SK-N-SH (cell line): Measurements from ENCODE around the gene SLC12A6. TPM values are rescaled to one million over a fixed set of nuclear protein-coding genes. Genes with fewer than 3 reads are reported as not detected.

Experiments
- CTCF ChIA-PET: fragments of 300-600, 350-600 bp; formaldehyde crosslinking; extraction: SDS; loops from one replicate; lab custom pipeline; 2021; lab: Yijun Ruan, JAX
- POLR2A ChIA-PET: fragments of 350-600 bp; sonication (Branson Sonifier 250); formaldehyde crosslinking; extraction: SDS; loops from one replicate; lab custom pipeline; 2020; ENCODE audit warnings: antibody characterized with exemption, inconsistent platforms; lab: Yijun Ruan, JAX
- DNase-seq: peaks from one replicate; pipeline ENCODE4 v3.0.0; 2012
- H2AFZ ChIP-seq: fragments of 200-600 bp; sonication (generic); 2 replicates; pipeline ENCODE4 v1.8.1; 2016; ENCODE audit warnings: antibody characterized with exemption, mild to moderate bottlenecking, low read depth
- H3F3A ChIP-seq: fragments of 200-600 bp; sonication (generic); replicated peaks from 2 replicates; pipeline ENCODE3; 2016; ENCODE audit warnings: antibody characterized with exemption, mild to moderate bottlenecking; ENCODE audit not compliant: insufficient read depth
- H3K27ac ChIP-seq, 2 experiments: fragments of 200-500 bp in 1 of 2; fragments of 200-600 bp in 1 of 2; sonication (Bioruptor generic) in 1 of 2; sonication (generic), shearing (Covaris generic) in 1 of 2; 2 replicates each; pipeline versions ENCODE4 v1.5.1 to v1.6.1; 2014 to 2016; ENCODE audit warnings: low read depth in 2 of 2, inconsistent platforms in 1 of 2, low read length in 1 of 2, mild to moderate bottlenecking in 1 of 2, mixed read lengths in 1 of 2
- H3K27me3 ChIP-seq: fragments of 200-600 bp; sonication (generic), shearing (Covaris generic); 2 replicates; pipeline ENCODE4 v1.6.1; 2016; ENCODE audit warnings: mixed run types; ENCODE audit not compliant: insufficient read depth
- H3K36me3 ChIP-seq, 2 experiments: fragments of 200-500 bp in 1 of 2; fragments of 200-600 bp in 1 of 2; sonication (Bioruptor generic) in 1 of 2; sonication (generic) in 1 of 2; replicated peaks in 1 of 2; 2 replicates each; pipeline versions ENCODE3 to v1.5.1; 2014 to 2016; ENCODE audit warnings: low read length in 1 of 2, mild to moderate bottlenecking in 1 of 2; ENCODE audit not compliant: insufficient read depth in 2 of 2, control insufficient read depth in 1 of 2
- H3K4me1 ChIP-seq, 2 experiments: fragments of 200-500 bp in 1 of 2; fragments of 200-600 bp in 1 of 2; sonication (Bioruptor generic) in 1 of 2; sonication (generic), shearing (Covaris generic) in 1 of 2; 2 replicates each; pipeline versions ENCODE4 v1.5.1 to v1.6.1; 2014 to 2016; ENCODE audit warnings: low read depth in 1 of 2, low read length in 1 of 2, mixed run types in 1 of 2; ENCODE audit not compliant: insufficient read depth in 2 of 2, control insufficient read depth in 1 of 2
- H3K4me2 ChIP-seq: fragments of 200-600 bp; sonication (generic), shearing (Covaris generic); 2 replicates; pipeline ENCODE4 v1.6.1; 2017; ENCODE audit warnings: mixed run types
- H3K4me3 ChIP-seq, 2 experiments: fragments of 200-500 bp in 1 of 2; fragments of 200-600 bp in 1 of 2; sonication (Bioruptor generic) in 1 of 2; sonication (generic), shearing (Covaris generic) in 1 of 2; 2 replicates each; pipeline versions ENCODE4 v1.5.1 to v1.8.1; 2014 to 2016; ENCODE audit warnings: low read depth in 2 of 2, inconsistent platforms in 1 of 2, low read length in 1 of 2, mild to moderate bottlenecking in 1 of 2, mixed read lengths in 1 of 2, moderate library complexity in 1 of 2
- H3K79me2 ChIP-seq: fragments of 200-600 bp; sonication (generic); 2 replicates; pipeline ENCODE4 v1.8.1; 2017; ENCODE audit warnings: mild to moderate bottlenecking; ENCODE audit not compliant: insufficient read depth
- H3K9ac ChIP-seq: fragments of 200-600 bp; sonication (generic); 2 replicates; pipeline ENCODE4 v1.6.1; 2017; ENCODE audit warnings: mixed run types
- H3K9me2 ChIP-seq: fragments of 200-600 bp; sonication (generic); 2 replicates; pipeline ENCODE4 v1.6.1; 2017; ENCODE audit warnings: mixed run types
- H3K9me3 ChIP-seq: fragments of 200-600 bp; sonication (generic); 2 replicates; pipeline ENCODE4 v1.6.1; 2017; ENCODE audit warnings: mixed run types, mild to moderate bottlenecking, moderate library complexity
- H4K20me1 ChIP-seq: fragments of 200-600 bp; sonication (generic); 2 replicates; pipeline ENCODE4 v1.6.1; 2017; ENCODE audit warnings: mild to moderate bottlenecking, mixed run types; ENCODE audit not compliant: insufficient read depth
- CHD2 ChIP-seq: fragments of 150-350 bp; IDR thresholded peaks from 2 replicates; pipeline ENCODE4 v1.6.1; 2018; ENCODE audit warnings: low read length; ENCODE audit not compliant: partially characterized antibody
- CTCF ChIP-seq: fragments of 200-600 bp; sonication (generic); IDR thresholded peaks from 2 replicates; pipeline ENCODE4 v1.6.1; 2017; ENCODE audit warnings: antibody characterized with exemption, mild to moderate bottlenecking, moderate library complexity
- EP300 ChIP-seq, 2 experiments: IDR thresholded peaks; 2 replicates each; pipeline versions ENCODE4 v1.4.0 to v1.6.1; 2012; ENCODE audit warnings: borderline replicate concordance in 1 of 2, low read depth in 1 of 2, low read length in 1 of 2
- JUND ChIP-seq: IDR thresholded peaks from 2 replicates; pipeline ENCODE4 v1.4.0; 2012
- MAX ChIP-seq: IDR thresholded peaks from 2 replicates; pipeline ENCODE4 v1.4.0; 2012; ENCODE audit warnings: low read depth
- MEF2A ChIP-seq: IDR thresholded peaks from 2 replicates; pipeline ENCODE4 v1.4.0; 2012; ENCODE audit warnings: low read depth, borderline replicate concordance
- REST ChIP-seq: IDR thresholded peaks from 2 replicates; pipeline ENCODE4 v1.6.1; 2012; ENCODE audit warnings: mild to moderate bottlenecking, low read depth, low read length, moderate library complexity
- RFX5 ChIP-seq: IDR thresholded peaks from 2 replicates; pipeline ENCODE4 v1.6.1; 2012; ENCODE audit warnings: mild to moderate bottlenecking, improper control_type of control experiment, low read length
- RXRA ChIP-seq: IDR thresholded peaks from 2 replicates; pipeline ENCODE4 v1.4.0; 2012; ENCODE audit warnings: low read depth, mild to moderate bottlenecking, borderline replicate concordance
- USF1 ChIP-seq: IDR thresholded peaks from 2 replicates; pipeline ENCODE4 v1.4.0; 2012; ENCODE audit warnings: low read depth, borderline replicate concordance
- YY1 ChIP-seq: IDR thresholded peaks from 2 replicates; pipeline ENCODE4 v1.4.0; 2012; ENCODE audit warnings: low read depth, mild to moderate bottlenecking
- WGBS: methylation state at CpG from one replicate; pipeline ENCODE4 v1.1.6; 2017; ENCODE audit warnings: low lambda C conversion rate; 5-methylcytosine and 5-hydroxymethylcytosine counted together
- polyA plus RNA-seq, 3 experiments: library from polyadenylated mRNA; depleted of rRNA; stranded (reverse); fragments of >200 nt; gene quantifications; 2 replicates each; pipeline ENCODE4 v1.2.3, GENCODE V29; 2012
- TF ChIP-seq, protein P1 (sequence below): fragments of 150-350 bp; IDR thresholded peaks from 2 replicates; pipeline ENCODE4 v1.6.1; 2016; ENCODE audit warnings: mild to moderate bottlenecking, low read depth, low read length

The SLC12A6 gene
- polyA plus RNA-seq, 1 of the 3 experiments (the other 2 are of a cell fraction) = 7.7 TPM

DNA sequence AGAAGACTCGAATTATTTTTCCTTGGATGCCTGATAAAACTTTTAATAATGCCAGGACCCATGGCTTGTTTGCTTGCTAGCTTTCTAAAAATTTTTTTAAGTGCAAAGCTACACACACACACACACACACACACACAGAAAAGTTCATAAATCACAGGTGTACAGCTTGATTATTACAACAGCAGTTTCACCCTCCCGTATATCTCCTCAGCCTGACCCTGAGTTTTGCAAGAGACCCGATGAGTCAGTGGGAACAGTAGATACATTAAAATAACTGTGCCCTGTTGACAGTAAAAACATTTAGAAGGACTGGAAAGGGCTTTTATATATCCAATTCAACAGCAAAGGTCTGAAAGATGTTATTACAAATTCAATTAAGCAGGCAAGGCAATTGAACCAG lies 66.1 kb downstream of the SLC12A6 start:
- ChIA-PET CTCF (no interaction called here), POLR2A (no interaction called here)
- Histone ChIP-seq H3K9me3 (no peaks in the 10 kb centered on the region), H3K9ac (no peak overlapping the region), H4K20me1 (no peaks in the 10 kb centered on the region), H3K4me3 (no peak overlapping the region), H3F3A (peaks cover 12% of the 10 kb centered on the region), H3K79me2 (peaks cover 4% of the 10 kb centered on the region; the same call in 1 of the 2 replicates), H3K9me2 (no peaks in the 10 kb centered on the region), H3K36me3 (peaks cover 0 to 9% of the 10 kb centered on the region in 2 experiments), H3K4me1 (no peaks in the 10 kb centered on the region), H3K27me3 (no peaks in the 10 kb centered on the region), H2AFZ (no peak overlapping the region), H3K4me2 (no peak overlapping the region), H3K27ac (no peak overlapping the region)
- TF ChIP-seq MAX (no peak), YY1 (no peak), RFX5 (no peak), MEF2A (no peak), JUND (no peak), USF1 (no peak), EP300 (IDR thresholded peaks at IDR 0.05; ENCODE audit: borderline replicate concordance in 1 of 2, low read depth in 1 of 2, low read length in 1 of 2) (no peak), CHD2 (no peak), RXRA (no peak), CTCF (no peak), REST (no peak)
- TF ChIP-seq, protein P1, sequence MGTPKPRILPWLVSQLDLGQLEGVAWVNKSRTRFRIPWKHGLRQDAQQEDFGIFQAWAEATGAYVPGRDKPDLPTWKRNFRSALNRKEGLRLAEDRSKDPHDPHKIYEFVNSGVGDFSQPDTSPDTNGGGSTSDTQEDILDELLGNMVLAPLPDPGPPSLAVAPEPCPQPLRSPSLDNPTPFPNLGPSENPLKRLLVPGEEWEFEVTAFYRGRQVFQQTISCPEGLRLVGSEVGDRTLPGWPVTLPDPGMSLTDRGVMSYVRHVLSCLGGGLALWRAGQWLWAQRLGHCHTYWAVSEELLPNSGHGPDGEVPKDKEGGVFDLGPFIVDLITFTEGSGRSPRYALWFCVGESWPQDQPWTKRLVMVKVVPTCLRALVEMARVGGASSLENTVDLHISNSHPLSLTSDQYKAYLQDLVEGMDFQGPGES = no peak
- no peak for DNase-seq
- 55% methylated on average over 3 of the region's 3 CpGs for WGBS
